ENCODE data around the gene KLK13.

KLK13 gene

GRCh38 chr19:51091895-51092873, 27.3 kb upstream of the KLK13 start:
- DNase-seq = peak; percentile 5

DNA sequence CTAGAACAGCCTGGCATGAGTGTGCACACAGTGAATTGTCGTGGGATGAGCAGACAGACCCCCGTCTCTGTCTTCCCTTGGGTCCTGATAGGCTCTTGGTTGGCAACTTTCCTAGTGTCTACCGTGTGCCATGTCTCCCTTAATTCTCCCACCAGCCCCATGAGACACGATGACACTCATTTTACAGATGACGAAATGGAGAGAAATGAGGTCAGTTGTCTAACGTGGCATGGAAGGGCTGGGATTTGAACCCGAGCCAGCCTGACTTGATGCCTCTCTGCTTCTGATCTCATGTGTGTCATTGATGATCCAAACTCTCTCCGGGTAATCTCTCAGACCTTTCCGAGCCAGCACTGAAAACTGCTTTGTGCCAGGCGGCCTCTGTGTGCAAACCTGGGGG, 26.2 kb upstream of the KLK13 start:
- DNase-seq = no peak

DNA sequence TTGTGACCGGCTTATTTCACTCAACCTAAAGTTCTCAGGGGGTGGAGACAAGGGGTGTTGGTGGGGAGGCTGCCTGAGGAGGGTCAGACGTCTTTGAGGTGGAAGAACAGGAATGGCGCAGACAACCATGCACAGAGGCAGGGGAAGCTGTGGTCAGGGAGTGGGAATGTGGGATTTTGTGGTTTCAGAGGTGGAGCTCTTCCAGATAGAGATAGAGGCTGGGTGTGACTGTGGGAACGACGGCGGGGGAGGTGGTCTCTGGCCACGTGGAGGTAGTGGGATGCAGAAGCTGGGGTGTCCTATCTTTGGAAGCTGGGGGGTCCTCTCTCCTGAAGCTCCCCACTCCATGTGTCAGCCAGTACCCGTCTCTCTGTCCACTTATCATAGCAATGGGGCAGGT, 25.6 kb upstream of the KLK13 start:
- DNase-seq = no peak

- DNase-seq = no peak
Measured at GRCh38 chr19:51089786-51090185, 24.9 kb upstream of the KLK13 start.

DNA sequence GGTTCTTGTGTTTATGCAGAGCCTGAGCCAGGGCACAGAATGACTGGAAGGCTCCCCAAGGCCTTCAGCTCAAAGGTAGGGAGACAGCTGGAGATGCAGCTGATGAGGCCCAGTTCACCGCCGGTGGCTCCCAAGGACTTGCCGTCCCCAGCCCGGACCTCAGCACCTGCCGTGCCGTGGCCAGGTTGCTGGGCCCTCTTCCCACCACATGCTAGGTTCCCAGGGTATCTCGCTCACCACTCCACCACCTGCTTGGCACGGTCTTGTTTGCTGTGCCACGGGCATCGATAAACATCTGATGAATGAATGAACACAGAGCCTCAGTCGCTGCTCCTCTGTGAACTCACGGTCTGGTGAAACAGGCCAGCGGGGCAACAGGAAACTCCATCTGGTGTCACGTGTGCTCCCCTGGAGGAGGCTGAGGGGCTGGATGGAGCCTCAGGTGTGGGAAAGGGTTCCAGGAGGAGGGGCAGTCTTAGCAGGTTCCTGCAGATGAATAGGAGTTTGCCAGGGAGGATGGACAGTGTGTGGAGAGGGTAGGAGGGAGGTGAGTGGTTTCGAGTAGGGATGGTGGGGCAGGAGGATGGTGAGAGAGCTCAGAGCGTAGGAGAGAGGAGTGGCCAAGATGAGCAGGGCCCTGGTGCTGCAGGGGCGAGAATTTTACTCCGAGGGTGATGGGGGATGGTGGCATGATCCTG, 21.4 kb upstream of the KLK13 start:
- no peak for DNase-seq

DNA sequence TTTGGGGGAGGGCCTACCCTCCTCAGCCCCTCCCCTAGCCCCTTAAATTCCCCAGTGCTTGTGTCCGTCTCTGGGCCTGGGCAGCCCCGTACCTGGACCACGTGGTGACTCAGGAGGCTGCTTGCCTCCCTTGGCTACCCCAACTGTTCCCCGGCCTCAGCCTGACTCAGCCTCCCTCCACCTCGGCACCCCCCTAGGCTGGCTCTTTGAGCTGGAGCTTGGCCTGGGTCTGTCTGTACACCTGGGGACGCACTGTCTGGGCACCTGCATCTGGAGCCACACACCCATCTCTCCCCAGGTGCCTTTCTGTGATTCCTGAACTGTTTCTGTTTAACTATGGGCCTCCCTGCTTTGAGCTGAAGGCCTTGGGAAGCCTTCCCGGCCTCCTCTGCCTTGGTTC, 19.6 kb upstream of the KLK13 start:
- no peak for DNase-seq

DNA sequence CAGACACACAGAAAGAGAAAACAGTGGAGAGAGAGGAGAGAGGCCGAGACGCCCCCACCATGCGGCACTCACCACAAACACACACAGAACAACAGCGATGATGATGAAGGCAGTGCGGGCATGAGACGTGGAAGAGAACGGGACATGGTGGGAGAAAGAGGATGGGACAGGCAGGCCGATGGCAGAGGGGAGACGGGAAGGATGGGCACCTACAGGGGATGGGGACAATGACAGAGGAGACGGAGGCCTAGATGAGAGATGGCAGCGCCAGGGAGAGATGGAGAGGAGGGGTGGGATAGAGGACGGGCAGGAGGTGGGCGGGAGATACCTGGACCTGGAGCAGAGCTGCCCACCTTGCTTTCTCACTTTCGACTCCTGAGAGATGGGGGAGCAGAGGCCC, 18.9 kb upstream of the KLK13 start:
- DNase-seq = no peak

- no peak for DNase-seq
Measured at GRCh38 chr19:51083181-51083580, 18.3 kb upstream of the KLK13 start.

- DNase-seq = no peak
Measured at GRCh38 chr19:51082611-51083010, 17.7 kb upstream of the KLK13 start, which contains the start of gene KLK14. Gene KLK14, minus strand, starts transcription at chr19:51082887. Its CDS starts 273 bp downstream, at chr19:51082614.

DNA sequence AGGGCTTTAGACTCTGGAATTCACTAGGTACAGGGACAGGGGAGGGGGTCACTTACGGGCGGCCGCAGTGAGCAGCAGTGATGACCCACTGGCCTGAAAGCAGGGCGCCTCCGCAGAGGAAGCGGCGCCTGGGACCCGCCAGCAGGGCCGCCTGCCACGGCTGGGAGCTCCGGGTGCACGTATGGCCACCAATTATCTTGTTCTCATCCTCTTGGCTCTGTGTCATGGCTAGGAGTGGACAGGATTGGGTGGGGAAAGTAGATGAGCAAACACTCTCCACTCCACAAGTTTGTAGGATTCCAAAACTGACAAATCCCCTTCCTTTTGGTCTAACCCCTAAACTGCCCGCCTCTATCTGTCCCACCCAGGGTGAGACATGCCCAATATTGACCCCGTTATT, 16.6 kb upstream of the KLK13 start:
- DNase-seq = no peak

- DNase-seq = peak; percentile 50
Measured at GRCh38 chr19:51079481-51080110, 14.7 kb upstream of the KLK13 start.

DNA sequence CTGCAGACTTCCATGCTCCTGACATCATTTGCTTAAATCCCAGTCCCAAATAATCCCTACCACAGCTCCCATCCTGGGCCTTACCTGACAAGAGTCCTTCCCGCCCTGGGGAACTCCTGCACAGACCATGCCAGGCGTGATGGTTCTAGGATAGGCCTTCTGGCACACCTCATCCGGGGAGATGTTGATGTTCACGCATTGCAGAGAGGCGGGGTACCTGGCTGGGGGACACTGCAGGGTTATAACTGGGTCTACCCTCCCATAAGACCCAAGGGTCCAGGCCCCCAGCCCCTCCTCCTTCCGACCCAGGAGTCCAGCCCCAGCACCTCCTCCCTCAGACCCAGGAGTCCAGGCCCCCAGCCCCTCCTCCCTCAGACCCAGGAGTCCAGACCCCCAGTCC, 13.8 kb upstream of the KLK13 start:
- DNase-seq = no peak

DNA sequence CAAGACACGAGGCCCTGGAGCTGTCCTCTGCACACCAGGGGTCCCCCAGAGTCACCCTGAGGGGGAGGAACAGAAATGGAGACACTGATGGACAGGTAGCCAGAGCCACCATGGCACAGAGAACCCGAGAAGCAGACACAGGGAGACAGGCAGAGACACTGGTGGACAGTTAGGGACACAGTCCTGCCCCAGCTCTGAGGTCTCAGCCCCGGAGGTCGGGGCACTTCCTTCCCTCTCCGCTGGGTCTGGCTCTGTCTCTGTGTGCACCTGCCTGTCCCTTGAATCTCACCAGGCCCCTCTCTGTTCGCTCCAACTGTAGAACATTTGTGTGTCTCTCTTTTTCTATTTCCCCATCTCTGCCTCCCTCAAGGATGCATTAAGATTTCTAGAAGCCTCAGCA, 13.2 kb upstream of the KLK13 start:
- no peak for DNase-seq

GRCh38 chr19:51076631-51077213, 11.8 kb upstream of the KLK13 start:
- DNase-seq = no peak

- no peak for DNase-seq
Measured at GRCh38 chr19:51075998-51076397, 11.1 kb upstream of the KLK13 start.

DNA sequence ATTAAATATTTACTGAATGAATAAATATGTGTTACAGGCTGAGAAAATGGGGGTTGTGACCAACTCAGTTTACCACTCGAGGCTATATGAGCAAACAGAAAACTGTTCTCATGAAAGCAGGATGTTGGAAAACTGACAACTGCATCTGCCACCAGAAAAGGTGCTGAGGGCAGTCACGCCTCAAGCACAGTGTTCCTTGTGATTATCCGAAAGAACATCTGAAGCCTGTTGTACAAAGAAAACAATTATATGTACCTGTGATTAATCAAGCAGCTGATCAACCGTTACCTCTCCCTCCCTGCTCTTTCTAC, 6.2 kb upstream of the KLK13 start:
- no peak for DNase-seq

DNA sequence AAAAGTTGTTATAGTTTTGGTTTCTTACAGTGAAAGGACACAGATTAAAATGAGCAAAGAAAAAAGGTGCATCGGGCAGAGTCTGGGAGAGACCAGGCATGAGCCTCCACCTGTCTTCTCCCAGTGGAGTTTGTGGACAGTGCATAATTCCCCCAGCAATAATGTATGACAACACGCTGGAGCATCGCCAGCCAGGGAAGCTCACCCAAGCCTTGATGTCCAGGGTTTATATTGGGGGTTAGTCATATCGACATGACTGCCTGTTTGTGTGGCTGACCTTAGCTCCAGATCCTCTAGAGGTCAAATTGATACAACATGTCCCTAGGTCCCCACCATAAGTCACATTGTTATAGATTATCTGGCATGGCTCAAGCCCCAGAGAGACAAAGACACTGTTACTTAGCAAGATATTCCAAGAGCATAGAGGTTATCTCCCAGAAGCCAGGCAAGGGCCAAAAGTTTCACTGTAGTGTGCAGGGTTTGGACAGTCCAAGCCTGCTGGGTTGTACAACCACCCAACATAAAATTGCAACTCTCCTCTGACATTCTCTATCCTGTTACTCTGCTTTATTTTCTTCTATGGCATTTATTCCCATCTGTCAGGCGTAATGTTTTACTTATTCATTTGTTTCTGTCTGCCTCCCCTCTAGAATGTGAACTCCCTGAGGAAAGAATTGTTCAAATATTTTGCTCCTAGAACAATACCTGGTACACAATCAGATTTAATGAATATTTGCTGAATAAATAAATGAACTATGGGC, 5.6 kb upstream of the KLK13 start:
- DNase-seq = no peak

DNA sequence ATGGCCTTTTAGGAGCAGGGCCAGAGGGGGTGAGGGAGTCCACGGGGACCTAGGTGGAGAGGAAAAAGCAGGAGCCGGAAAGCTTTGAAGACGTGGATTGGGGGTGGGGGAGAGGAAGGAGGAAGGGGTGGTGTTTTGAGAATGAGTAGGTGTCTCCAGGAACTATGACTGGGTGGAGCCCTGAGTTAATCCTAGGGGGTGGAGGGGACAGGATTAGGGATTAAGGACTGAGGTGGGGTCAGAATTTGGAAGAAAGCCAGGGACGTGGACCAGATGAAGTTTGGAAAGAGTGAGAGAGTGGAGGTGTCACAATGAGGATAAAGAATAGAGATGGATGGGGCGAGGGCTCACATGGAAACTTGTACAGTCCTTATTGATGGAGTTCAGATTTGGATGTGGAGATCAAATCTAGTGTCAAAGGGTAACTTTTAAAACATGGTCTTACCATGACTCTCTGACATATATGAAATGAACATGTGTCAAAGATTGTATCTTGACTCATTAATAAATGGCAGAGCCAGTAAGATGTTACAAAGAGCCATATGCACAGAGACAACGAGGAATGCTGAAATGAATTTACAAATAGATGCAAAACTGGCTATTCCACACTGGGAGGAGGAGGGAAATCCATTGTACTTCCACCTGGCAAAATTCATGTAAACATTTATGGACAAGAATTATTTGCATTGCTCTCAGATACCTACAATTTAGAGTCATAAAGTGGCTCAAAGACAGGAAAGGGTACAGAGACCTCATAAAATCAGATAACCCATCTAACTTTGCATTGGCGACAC, 1.7 kb upstream of the KLK13 start:
- DNase-seq = no peak

- no peak for DNase-seq
Measured at GRCh38 chr19:51065221-51065960, 499 bp upstream of the KLK13 start.

- DNase-seq = no peak
Measured at GRCh38 chr19:51063664-51064063, 1.2 kb downstream of the KLK13 start.

DNA sequence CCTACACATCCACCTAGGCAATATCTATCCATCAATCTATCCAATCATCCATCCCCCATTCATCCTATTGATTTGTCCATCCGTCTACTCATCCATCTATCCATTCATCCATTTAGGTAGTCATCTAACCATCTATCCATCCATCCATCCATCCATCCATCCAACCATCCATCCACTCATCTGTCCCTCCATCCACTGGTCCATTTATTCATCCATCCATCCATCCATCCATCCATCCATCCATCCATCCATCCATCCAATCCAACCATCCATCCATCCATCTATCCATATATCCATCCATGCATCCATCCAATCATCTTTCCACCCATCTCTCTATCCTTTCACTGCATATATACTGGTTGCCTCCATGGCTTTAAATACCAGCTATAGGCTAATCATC, 3.9 kb downstream of the KLK13 start:
- DNase-seq = no peak
